NCI-H1417 treated with DMSO at 0.1 percent for 48 hours (cell line): ENCODE measurements around the gene BICDL2.
"Not testable (repeated sequence)": the region's sequence is repeated elsewhere in the genome, so short reads cannot be mapped to it uniquely, and the experiment has no call there.

Experiments
- DNase-seq: peaks from one replicate; lab custom pipeline; 2025; lab: John Stamatoyannopoulos, UW

Gene BICDL2

DNA sequence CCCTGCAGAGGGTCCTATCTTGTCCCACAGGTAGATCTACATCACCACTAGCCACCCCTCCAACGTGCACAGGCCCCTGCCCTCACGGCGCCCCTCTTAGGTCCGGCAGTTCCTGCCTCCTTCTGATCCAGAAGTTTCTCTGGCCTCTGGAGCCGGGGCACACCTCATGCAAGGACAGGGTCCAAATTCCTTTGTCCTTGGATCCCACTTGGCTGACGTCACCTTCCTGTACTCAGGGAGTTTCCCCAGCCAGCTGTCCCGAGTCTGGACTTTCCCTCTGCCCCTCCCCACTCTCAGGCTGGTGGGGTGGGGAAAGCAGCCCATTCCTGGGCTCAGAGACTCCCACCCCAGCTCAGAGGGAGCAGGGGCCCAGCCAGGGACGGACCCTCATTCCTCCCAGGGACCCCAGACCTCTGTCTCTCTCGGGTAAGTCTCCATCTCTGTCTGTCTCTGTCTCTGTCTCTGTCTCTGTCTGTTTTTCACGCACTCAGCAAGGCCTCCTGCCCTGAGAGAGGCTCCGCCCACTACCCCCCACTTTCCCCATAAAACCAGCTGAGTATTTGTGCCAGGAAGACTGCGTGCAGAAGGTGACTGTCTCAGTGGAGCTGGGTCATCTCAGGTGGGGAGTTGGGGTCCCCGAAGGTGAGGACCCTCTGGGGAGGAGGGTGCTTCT lies 28.5 kb upstream of the BICDL2 start, which contains the start of gene IL32:
TSS of gene IL32 (plus strand) at position 572 of the 673 bp plus-strand sequence. CDS start 172 bp downstream, outside the sequence.
- no peak for DNase-seq

DNA sequence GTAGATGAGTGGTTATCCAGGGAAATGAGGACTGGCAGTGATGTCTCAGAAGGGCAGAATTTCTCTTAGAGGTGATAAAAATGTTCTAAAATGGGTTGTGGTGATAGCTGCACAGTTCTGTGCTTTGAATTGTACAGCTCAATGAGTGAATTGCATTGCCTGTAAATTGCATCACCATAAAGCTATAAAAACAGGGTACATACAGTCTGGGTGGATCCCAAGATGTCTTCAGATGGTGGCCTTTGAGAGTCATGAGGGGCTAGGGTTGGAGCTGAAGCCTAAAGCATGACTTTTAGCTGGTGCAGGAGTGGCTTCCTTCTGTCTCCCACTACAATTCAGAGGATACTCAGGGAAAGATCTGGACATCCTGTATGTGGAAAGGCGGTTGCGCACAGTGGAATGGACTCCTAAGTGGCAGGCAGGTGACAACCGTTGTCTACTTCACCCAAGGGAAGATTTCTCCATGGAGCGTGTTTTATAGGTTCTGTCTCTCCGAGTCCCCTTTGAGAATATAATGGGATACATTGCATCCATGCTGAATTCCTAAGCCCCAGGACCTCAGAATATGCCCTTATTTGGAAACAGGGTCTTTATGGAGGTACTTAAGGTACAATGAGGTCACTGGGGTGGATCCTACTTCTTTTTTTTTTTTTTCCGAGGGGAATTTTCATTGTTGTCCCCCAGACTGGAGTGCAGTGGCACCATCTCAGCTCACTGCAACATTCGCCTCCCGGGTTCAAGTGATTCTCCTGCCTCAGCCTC lies 27.1 kb upstream of the BICDL2 start:
- no peak for DNase-seq

DNA sequence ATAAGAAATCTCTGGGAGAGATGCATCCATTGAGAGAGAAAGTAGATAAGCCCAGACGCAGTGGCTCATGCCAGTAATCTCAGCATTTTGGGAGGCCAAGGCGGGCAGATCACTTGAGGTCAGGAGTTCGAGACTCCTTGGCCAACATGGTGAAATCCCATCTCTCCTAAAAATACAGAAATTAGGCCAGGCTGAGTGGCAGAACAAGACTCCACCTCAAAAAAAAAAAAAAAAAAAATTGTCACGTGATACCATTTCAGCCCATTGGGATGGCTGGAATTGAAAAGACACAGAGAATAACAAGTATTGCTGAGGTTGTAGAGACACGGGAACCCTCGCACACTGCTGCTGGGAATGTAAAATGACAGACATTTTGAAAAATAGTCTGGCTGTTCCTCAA lies 25.8 kb upstream of the BICDL2 start:
- DNase-seq: no peak

DNA sequence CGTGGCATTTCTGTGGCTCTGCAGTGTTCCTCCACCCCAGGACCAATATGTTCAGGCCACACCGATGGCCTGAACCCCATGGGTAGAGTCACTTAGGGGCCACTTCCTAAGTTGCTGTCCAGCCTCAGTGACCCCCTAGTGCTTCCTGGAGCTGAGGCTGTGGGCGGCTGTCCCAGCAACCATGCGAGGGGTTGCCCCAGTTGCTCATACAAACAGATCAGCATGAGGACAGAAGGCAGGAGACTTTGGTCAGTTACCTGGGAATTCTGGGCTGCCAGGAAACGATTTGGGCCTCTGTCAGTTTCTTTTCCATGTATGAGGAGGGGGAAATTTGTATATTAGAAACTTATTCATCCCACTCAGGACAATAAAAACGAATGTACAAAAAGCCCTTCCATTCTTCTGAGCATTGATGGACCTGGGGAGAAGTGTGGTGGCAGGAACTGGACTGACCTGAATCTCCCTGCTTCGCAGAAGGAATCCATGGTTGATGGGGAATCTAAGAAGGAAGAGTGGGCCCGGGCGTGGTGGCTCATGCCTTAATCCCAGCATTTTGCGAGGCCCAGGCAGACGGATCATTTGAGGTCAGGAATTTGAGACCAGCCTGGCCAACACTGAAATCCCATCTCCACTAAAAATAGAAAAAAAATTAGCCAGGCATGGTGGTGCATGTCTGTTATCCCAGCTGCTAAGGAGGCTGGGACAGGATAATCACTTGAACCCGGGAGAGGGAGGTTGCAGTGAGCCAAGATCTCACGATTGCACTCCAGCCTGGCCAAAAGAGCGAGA lies 23.8 kb upstream of the BICDL2 start:
- no peak for DNase-seq

DNA sequence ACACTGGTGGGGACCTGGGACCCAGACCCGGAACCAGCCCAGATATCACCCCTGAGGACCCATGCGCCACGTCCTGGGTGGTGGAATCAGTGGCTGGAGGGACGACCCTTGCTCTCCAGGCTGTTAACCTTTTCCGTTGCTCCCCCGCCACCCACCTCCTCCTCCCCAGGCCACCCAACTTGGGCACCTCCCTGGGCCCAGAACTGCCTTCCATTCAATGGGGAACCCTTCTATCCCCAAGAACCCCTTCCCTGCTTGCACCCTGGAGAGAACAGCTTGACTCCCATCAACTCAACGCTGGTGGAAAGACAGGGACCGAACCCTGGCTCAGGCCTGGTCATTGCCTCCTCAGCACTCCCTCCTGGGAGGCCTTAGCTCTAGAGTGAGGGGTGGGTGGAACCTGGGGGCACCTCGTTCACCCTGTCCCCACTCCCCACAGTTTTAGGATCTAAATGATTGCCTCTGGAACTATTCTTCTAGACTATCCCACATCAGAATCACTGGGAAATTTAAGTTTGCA lies 23.0 kb upstream of the BICDL2 start:
- DNase-seq: no peak

DNA sequence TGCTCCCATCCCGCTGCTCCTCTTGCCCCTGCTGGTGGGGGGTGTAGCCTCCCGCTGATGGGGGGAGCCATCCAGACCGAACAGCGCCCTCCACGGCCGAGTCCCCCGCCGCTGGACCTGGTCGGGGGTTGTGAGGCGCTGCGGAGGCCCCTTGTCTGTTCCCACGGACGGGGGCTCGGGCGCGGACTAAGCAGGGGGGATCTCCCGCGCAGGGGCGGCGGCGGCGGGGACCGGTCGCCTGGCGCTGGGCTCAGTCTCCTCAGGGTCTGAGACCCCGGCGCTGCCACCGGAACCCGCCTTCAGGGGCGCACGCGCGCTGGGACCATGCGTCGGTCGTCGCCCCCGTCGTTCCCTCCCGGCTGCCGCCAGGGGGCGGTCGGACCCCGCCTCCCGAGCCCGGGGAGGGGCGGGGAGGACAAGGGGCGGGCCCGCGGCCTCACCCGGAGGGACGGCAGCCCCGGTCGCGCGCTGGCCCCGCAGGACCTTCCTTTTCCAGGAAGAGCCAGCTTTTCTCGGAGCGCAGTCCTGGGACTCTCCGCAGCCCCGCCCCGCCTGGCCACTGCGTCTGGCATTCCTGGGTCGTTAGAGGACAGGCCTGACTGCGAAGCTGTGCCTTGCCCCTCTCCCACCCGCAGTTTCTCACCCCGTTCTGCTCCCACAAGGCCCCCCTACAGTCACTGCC lies 22.4 kb upstream of the BICDL2 start:
- no peak for DNase-seq

DNA sequence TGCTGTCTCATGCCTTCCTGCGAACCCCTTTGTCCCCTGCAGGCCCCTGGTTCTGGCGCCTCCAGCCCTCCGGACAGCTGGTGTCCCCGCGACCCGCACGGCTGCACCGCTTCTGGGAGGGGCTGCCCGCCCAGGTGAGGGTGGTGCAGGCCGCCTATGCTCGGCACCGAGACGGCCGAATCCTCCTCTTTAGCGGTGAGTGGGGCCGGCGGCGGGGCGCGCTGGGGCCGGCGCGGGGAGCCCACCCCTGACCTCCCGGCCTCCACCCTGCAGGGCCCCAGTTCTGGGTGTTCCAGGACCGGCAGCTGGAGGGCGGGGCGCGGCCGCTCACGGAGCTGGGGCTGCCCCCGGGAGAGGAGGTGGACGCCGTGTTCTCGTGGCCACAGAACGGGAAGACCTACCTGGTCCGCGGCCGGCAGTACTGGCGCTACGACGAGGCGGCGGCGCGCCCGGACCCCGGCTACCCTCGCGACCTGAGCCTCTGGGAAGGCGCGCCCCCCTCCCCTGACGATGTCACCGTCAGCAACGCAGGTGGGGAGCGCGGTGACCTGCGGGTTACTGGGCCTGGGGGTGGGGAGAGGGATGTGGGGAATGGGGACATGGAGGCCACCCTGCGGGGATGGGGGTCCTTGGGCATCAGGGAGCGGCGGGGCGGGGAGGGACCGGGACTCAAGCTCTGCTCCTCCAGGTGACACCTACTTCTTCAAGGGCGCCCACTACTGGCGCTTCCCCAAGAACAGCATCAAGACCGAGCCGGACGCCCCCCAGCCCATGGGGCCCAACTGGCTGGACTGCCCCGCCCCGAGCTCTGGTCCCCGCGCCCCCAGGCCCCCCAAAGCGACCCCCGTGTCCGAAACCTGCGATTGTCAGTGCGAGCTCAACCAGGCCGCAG lies 21.6 kb upstream of the BICDL2 start:
- DNase-seq: no peak

DNA sequence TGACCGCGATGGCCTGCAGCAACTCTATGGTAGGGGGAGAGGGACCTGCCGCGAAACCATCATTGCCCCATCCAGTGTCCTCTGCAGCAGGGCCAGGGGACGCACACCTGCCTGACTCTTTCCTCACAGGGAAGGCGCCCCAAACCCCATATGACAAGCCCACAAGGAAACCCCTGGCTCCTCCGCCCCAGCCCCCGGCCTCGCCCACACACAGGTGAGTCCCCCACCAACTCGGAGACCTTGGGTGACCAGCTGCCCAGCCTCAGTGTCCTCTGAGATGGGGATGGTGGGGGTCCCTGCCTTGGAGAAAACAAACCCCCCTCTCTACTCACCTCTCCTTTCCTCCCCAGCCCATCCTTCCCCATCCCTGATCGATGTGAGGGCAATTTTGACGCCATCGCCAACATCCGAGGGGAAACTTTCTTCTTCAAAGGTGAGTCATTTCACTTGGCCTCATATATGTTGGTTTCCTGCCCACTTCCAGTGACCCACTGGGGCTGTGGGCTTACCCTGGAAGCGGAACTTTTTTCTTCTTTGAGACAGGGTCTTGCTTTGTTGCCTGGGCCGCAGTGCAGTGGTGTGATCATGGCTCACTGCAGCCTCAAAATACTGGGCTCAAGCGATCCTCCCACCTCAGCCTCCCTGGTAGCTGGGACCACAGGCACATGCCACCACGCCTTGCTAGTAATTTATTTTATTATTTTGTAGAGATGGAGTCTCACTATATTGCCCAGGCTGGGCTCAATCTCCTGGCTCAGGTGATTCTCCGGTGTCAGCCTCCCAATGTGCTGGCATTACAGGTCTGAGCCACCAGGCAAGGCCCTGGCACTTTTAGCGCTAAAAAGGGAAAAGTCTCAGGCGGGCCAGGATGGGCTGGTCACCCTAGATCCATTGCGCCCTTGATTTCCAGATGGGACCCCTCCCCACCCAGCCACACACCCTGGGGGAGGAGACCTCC lies 20.7 kb upstream of the BICDL2 start:
- DNase-seq: no peak

DNA sequence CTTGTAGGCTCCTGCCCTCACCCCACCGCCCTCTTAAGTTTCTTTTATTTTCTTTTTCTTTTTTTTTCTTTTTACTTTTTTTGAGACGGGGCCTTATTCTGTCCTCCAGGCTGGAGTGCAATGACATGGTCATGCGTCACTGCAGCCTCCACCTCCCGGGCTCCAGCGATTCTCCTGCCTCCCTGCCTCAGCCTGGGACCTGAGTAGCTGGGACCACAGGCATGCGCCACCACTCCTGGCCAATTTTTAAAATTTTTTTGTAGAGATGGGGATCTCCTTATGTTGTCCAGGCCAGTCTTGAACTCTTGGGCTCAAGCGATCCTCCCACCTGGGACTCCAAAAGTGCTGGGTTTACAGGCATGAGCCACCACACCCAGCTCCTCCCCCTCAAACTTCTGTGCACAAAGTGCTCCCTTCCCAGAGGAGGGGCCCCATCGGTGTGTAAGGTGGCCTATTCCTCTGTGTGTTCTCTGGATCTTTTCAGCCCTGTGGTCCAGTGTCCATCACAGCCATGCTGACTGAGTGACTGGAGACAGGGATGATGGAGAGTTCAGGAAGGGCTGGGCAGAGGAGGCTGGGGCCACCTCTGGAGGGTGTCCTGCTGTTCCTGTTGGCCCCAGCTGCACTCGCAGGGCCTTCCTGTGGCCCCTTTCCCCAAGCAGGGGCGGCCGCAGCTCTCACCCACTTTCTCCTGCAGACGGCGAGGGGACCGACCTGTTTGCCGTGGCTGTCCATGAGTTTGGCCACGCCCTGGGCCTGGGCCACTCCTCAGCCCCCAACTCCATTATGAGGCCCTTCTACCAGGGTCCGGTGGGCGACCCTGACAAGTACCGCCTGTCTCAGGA lies 19.8 kb upstream of the BICDL2 start:
- no peak for DNase-seq

DNA sequence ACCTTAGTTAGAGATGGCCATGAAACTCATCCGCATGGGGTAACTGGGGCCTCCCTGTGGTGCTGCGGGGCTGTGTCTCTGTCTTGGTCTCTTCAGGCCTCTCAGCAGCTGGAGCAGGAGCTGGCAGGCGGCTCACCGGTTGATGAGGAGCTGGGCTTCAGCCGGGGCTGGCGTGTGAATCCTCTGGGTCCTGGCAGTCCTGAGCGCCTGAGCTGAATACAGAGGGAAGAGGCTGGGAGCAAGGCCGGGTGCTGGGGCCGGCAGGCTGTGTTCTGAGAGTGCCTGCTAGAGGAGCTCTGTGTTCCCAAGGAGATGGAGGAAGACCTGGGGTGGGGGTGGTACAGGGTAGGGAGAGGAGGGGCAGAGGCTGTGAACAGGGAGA lies 19.0 kb upstream of the BICDL2 start:
- DNase-seq: not testable (repeated sequence)

DNA sequence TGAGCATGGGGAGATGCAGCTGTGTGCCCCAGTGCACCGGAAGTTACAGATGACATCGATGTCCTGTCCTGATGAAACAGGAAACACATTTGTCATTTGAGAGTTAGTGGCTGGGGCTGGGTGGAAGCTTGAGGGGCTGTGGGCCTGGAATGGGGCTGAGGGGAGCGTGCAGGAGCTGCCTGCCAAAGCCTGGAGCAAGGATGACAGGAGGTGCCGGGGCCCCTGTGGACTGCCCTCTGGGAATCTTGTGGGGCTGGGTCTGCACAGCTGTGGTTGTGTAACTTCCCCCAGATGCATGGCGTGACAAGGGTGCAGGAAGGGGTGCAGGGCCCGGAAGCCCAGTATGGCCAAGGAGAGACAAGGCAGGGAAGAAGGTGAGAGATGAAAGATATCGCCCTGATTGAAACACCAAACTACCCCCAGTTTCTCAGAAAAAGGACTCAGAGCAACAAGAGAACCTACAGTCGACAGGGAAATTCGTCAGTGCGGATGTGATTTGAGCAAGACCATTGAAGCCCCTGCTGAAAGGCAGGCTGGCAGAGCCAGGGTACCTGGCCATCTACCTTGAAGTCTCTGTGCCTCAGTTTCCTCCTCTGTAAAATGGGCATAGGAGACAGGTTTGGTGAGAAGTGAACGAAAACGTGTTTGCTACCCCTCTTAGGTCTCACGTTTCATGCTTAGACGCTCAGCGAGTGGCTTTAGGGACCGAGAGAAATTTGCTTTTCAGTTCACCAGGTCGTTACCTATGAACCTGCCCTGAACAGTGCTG lies 18.4 kb upstream of the BICDL2 start:
- DNase-seq: no peak

DNA sequence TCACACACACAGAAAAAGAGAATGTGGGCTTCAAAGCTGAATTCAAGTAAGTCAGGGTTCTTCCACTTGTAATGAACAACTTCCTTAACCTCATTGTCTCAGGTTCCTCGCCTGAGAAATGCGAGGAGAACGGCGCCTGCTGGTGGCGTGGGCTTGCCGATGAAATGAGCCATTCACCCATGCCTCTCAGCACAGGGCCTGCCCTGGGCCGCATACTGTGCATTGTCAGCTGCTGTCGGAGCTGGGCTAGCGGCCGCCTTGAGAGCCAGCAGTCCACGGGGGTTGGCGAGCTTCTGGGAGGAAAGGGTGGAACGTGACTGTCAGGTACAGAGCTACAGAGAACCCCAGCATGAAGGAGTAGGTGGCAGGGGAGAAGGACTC lies 16.6 kb upstream of the BICDL2 start:
- DNase-seq: not testable (repeated sequence)

DNA sequence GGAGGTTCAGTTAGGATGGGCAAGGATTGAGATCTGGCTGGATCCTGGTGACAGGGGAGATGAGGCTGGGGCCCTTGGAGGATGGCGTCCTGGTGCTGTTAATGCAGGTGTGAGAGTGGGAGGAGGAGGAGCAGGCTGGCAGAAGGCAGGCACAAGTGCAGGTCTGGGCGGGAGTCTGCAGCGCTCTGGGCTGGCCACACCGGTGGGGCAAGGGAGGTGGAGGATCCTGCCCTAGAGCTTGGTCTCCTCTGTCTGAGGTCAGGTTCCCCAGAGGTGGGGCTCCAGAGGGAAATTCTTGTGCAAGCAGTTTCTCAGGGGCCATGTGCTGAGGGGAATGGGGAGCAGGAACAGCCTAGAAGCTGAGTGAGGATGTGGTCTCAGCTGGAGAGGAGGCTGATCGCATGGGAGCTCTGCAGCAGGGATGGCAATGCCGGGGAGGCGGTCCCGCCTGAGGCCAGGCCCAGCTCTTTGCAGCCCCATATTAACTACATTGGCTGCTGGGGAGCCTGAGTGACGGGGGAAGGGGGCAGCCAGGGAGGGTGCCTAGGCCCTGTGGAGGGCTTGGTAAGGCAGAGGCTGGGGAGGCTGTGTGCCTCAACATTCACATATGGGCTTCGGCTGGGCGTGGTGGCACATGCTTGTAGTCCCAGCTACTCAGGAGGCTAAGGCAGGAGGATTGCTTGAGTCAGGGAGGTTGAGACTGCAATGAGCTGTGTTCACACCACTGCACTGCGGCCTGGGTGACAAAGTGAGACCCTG lies 16.0 kb upstream of the BICDL2 start:
- DNase-seq: not testable (repeated sequence)

DNA sequence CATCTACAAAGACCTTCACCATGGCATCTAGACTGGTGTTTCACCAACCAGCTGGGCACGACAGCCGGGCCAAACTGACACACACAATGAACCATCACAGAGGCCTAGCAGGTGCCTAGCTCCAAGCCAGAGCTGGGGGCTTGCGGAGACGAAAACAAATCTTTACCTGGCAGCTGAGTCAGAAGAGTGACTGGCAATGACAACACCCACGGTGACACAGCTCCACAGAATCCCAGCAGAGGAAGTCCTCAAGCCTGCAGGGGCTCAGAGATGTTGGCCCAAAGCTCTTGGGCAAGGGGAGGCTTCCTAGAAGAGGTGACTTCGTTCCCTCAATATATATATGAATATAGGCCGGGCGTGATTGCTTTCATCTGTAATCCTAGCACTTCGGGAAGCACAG lies 14.8 kb upstream of the BICDL2 start:
- DNase-seq: no peak

DNA sequence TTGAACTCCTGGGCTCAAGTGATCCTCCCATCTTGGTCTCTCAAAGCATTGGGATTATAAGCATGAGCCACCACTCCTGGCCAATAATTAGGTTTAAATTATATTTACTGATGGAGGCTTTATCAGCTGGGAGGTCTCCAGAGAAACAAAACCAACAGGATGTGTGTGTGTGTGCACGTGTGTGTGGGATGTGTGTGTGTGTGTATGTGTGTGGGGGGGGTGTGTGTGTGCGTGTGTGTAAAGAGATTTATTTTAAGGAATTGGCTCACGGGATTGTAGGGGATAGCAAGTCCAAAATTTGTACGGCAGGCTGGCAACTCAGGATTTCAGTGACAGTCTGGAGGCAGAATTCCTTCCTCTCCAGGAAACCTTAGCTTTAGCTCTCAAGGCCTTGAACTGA lies 14.3 kb upstream of the BICDL2 start:
- no peak for DNase-seq

DNA sequence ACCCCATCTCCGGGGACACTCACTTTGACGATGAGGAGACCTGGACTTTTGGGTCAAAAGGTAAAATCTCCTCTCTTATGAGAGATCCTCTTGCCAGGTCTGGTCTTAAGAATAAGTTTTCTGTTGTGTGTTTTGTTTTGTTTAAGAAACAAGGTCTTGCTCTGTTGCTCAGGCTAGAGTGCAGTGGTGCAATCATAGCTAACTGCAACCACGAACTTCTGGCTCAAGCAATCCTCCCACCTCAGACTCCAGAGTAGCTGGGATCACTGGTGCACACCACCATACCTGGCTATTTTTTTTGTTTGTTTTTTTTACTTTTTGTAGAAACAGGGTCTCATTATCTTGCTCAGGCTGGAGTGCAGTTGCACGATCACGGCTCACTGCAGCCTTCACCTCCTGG lies 13.7 kb upstream of the BICDL2 start:
- no peak for DNase-seq

DNA sequence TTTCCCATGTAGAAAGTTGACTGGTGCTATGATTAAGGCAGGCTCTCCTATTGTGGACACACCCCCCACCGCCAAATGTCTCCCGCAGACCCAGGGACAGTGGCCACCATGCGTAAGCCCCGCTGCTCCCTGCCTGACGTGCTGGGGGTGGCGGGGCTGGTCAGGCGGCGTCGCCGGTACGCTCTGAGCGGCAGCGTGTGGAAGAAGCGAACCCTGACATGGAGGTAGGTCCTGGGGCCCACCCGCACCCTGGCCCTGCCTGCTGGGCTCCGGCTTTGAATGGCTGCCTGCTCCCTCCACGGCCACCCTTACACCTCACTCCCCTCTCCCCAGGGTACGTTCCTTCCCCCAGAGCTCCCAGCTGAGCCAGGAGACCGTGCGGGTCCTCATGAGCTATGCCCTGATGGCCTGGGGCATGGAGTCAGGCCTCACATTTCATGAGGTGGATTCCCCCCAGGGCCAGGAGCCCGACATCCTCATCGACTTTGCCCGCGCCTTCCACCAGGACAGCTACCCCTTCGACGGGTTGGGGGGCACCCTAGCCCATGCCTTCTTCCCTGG lies 13.3 kb upstream of the BICDL2 start:
- no peak for DNase-seq
